Right renal pelvis (tissue), 4 donors: Measurements from ENCODE around the gene CDC14A. TPM values are rescaled to one million over a fixed set of nuclear protein-coding genes. Genes with fewer than 3 reads are reported as not detected.
"Not testable (repeated sequence)": the region's sequence is repeated elsewhere in the genome, so short reads cannot be mapped to it uniquely, and the experiment has no call there.

Source experiments
- DNase-seq, 4 donors: peaks; one replicate each; pipeline ENCODE4 v3.0.0-alpha.2; 2013; ENCODE audit warnings: low read depth in 4 of 4, low spot score in 3 of 4, missing footprints in 1 of 4
- polyA plus RNA-seq, 4 donors: library from polyadenylated mRNA; unstranded; fragments of 120-200 nt; gene quantifications; one replicate each; pipeline ENCODE4 v1.2.1, GENCODE V29; 2013; ENCODE audit not compliant: insufficient read length in 4 of 4

The CDC14A gene
- polyA plus RNA-seq, 4 donors, result 29.4 to 34.7 (median 32.5) TPM

- no peak for DNase-seq
These were observed 43.6 kb downstream of the CDC14A start for GRCh38 chr1:100395913-100396312.

- no peak for DNase-seq
These were observed 44.3 kb downstream of the CDC14A start for GRCh38 chr1:100396651-100397050.

- no peak for DNase-seq
These were observed 45.4 kb downstream of the CDC14A start for GRCh38 chr1:100397681-100398080.

GRCh38 chr1:100398648-100399047 is 46.3 kb downstream of the CDC14A start:
- no peak for DNase-seq

- no peak for DNase-seq
These were observed 48.1 kb downstream of the CDC14A start for GRCh38 chr1:100400404-100400803.

- no peak for DNase-seq
These were observed 52.5 kb downstream of the CDC14A start for GRCh38 chr1:100404821-100405220.

- not testable (repeated sequence) for DNase-seq
These were observed 53.6 kb downstream of the CDC14A start for GRCh38 chr1:100405902-100406301.

GRCh38 chr1:100407390-100407789 is 55.1 kb downstream of the CDC14A start:
- not testable (repeated sequence) for DNase-seq

GRCh38 chr1:100411019-100411418 is 58.7 kb downstream of the CDC14A start:
- no peak for DNase-seq

- no peak for DNase-seq
These were observed 59.3 kb downstream of the CDC14A start for GRCh38 chr1:100411574-100411973.

- no peak for DNase-seq
These were observed 60.7 kb downstream of the CDC14A start for GRCh38 chr1:100413035-100413434.

GRCh38 chr1:100414693-100415497 is 62.6 kb downstream of the CDC14A start:
- no peak for DNase-seq

GRCh38 chr1:100415498-100415778 is 63.1 kb downstream of the CDC14A start:
- DNase-seq, result peak in 1 of 4 donors; percentile 22

- DNase-seq, result no peak
These were observed 66.8 kb downstream of the CDC14A start for GRCh38 chr1:100419072-100419471.

GRCh38 chr1:100422065-100422464 is 69.8 kb downstream of the CDC14A start:
- DNase-seq, result no peak

GRCh38 chr1:100423832-100424337 is 71.6 kb downstream of the CDC14A start:
- DNase-seq, result no peak

- DNase-seq, result no peak
These were observed 75.9 kb downstream of the CDC14A start for GRCh38 chr1:100428160-100428559.

- DNase-seq, result no peak
These were observed 78.0 kb downstream of the CDC14A start for GRCh38 chr1:100430325-100430756.

- DNase-seq, result no peak
These were observed 79.6 kb downstream of the CDC14A start for GRCh38 chr1:100431954-100432353.

- DNase-seq, result no peak
These were observed 81.3 kb downstream of the CDC14A start for GRCh38 chr1:100433563-100433962.

GRCh38 chr1:100434831-100435230 is 82.5 kb downstream of the CDC14A start:
- DNase-seq, result no peak

GRCh38 chr1:100438375-100438774 is 86.1 kb downstream of the CDC14A start:
- no peak for DNase-seq

- DNase-seq, result no peak
These were observed 86.5 kb downstream of the CDC14A start for GRCh38 chr1:100438789-100439188.
